H9 (cell line): ENCODE results near the gene ZNF564. TPM values are rescaled to one million over a fixed set of nuclear protein-coding genes. Genes with fewer than 3 reads are reported as not detected.

Experiments
- DNase-seq: peaks from one replicate; pipeline ENCODE4 v3.0.0-alpha.2; 2017
- H2AFZ ChIP-seq: one replicate; pipeline ENCODE4 v1.6.1; 2013; ENCODE audit warnings: mild to moderate bottlenecking, low read length, control low read depth, moderate library complexity
- H2AK5ac ChIP-seq: 2 replicates; pipeline ENCODE4 v1.6.1; 2013; ENCODE audit warnings: low read length, control low read depth, mixed read lengths; ENCODE audit not compliant: insufficient read length
- H2BK120ac ChIP-seq: one replicate; pipeline ENCODE4 v1.6.1; 2013; ENCODE audit warnings: low read depth, mild to moderate bottlenecking, low read length, control low read depth, inconsistent platforms; ENCODE audit not compliant: poor library complexity, severe bottlenecking
- H2BK12ac ChIP-seq: 2 replicates; pipeline ENCODE4 v1.6.1; 2013; ENCODE audit warnings: low read length, control low read depth, mixed read lengths, low read depth; ENCODE audit not compliant: insufficient read length
- H2BK15ac ChIP-seq: 2 replicates; pipeline ENCODE4 v1.6.1; 2013; ENCODE audit warnings: low read depth, low read length, control low read depth
- H2BK20ac ChIP-seq: one replicate; pipeline ENCODE4 v1.6.1; 2013; ENCODE audit warnings: low read depth, mild to moderate bottlenecking, low read length, control low read depth, inconsistent platforms; ENCODE audit not compliant: poor library complexity, severe bottlenecking
- H2BK5ac ChIP-seq: 2 replicates; pipeline ENCODE4 v1.6.1; 2013; ENCODE audit warnings: low read length, control low read depth, mixed read lengths; ENCODE audit not compliant: insufficient read length
- H3K14ac ChIP-seq: 2 replicates; pipeline ENCODE4 v1.6.1; 2013; ENCODE audit warnings: low read length, control low read depth; ENCODE audit not compliant: insufficient read depth
- H3K18ac ChIP-seq: 2 replicates; pipeline ENCODE4 v1.6.1; 2013; ENCODE audit warnings: low read depth, mild to moderate bottlenecking, mixed read lengths, low read length, control low read depth; ENCODE audit not compliant: insufficient read length
- H3K23ac ChIP-seq: 2 replicates; pipeline ENCODE4 v1.6.1; 2013; ENCODE audit warnings: low read length, control low read depth, mixed read lengths, low read depth; ENCODE audit not compliant: insufficient read length
- H3K23me2 ChIP-seq: 2 replicates; pipeline ENCODE4 v1.6.1; 2013; ENCODE audit warnings: low read depth, mild to moderate bottlenecking, mixed read lengths, low read length, control low read depth; ENCODE audit not compliant: insufficient read length, poor library complexity, severe bottlenecking
- H3K27ac ChIP-seq: 2 replicates; pipeline ENCODE4 v1.5.1; 2013; ENCODE audit warnings: low read length, control low read depth, mixed read lengths, low read depth; ENCODE audit not compliant: insufficient read length
- H3K27me3 ChIP-seq: 2 replicates; pipeline ENCODE4 v1.6.1; 2013; ENCODE audit warnings: low read length, control low read depth, inconsistent platforms; ENCODE audit not compliant: insufficient read depth
- H3K4ac ChIP-seq: 2 replicates; pipeline ENCODE4 v1.6.1; 2013; ENCODE audit warnings: low read depth, mild to moderate bottlenecking, control low read depth, inconsistent platforms, low read length, moderate library complexity
- H3K4me1 ChIP-seq: 2 replicates; pipeline ENCODE4 v1.6.1; 2013; ENCODE audit warnings: low read length, control low read depth, inconsistent platforms; ENCODE audit not compliant: insufficient read depth
- H3K4me2 ChIP-seq: 2 replicates; pipeline ENCODE4 v1.6.1; 2013; ENCODE audit warnings: low read length, control low read depth, mixed read lengths; ENCODE audit not compliant: insufficient read length, insufficient read depth
- H3K56ac ChIP-seq: 2 replicates; pipeline ENCODE4 v1.6.1; 2013; ENCODE audit warnings: low read depth, mild to moderate bottlenecking, mixed read lengths, low read length, control low read depth; ENCODE audit not compliant: insufficient read length
- H3K79me1 ChIP-seq: 2 replicates; pipeline ENCODE4 v1.6.1; 2013; ENCODE audit warnings: low read depth, mild to moderate bottlenecking, moderate library complexity, low read length, control low read depth, inconsistent platforms; ENCODE audit not compliant: insufficient read depth, poor library complexity, severe bottlenecking
- H3K79me2 ChIP-seq: 2 replicates; pipeline ENCODE4 v1.6.1; 2013; ENCODE audit warnings: low read length, control low read depth, inconsistent platforms; ENCODE audit not compliant: insufficient read depth
- H3K9ac ChIP-seq: 2 replicates; pipeline ENCODE4 v1.6.1; 2013; ENCODE audit warnings: low read length, control low read depth, mixed read lengths; ENCODE audit not compliant: insufficient read length; ENCODE audit errors: extremely low read depth
- H3K9me3 ChIP-seq: one replicate; pipeline ENCODE4 v1.6.1; 2013; ENCODE audit warnings: low read depth, low read length, inconsistent platforms; ENCODE audit not compliant: control insufficient read depth
- H3T11ph ChIP-seq: one replicate; pipeline ENCODE4 v1.6.1; 2013; ENCODE audit warnings: mild to moderate bottlenecking, low read length, control low read depth, inconsistent platforms
- H4K20me1 ChIP-seq: one replicate; pipeline ENCODE4 v1.6.1; 2013; ENCODE audit not compliant: control insufficient read depth, insufficient read length, insufficient read depth
- H4K5ac ChIP-seq: 2 replicates; pipeline ENCODE4 v1.6.1; 2013; ENCODE audit warnings: low read depth, mild to moderate bottlenecking, mixed read lengths, low read length, control low read depth; ENCODE audit not compliant: insufficient read length
- H4K8ac ChIP-seq: replicated peaks from 2 replicates; pipeline ENCODE4 v1.6.1; 2013; ENCODE audit warnings: low read length, control low read depth, mixed read lengths, low read depth; ENCODE audit not compliant: insufficient read length
- H4K91ac ChIP-seq: 2 replicates; pipeline ENCODE4 v1.6.1; 2013; ENCODE audit warnings: low read depth, mild to moderate bottlenecking, moderate library complexity, mixed read lengths, low read length, control low read depth; ENCODE audit not compliant: insufficient read length
- H3K27ac Mint-ChIP-seq, 3 experiments: 2 replicates in 2 of 3; 3 replicates in 1 of 3; pipeline ENCODE4 v1.8.0; 2020 to 2021; ENCODE audit warnings: mixed read lengths in 3 of 3, mild to moderate bottlenecking in 1 of 3, moderate library complexity in 1 of 3
- H3K27me3 Mint-ChIP-seq: 2 replicates; pipeline ENCODE4 v1.8.0; 2021; ENCODE audit warnings: low read depth, mild to moderate bottlenecking, moderate library complexity, mixed read lengths
- H3K36me3 Mint-ChIP-seq, 3 experiments: 2 replicates in 2 of 3; 3 replicates in 1 of 3; pipeline ENCODE4 v1.8.0; 2020 to 2021; ENCODE audit warnings: low read depth in 3 of 3, mixed read lengths in 3 of 3; ENCODE audit not compliant: insufficient read depth in 1 of 3
- H3K4me1 Mint-ChIP-seq, 2 experiments: 2 replicates each; pipeline ENCODE4 v1.8.0; 2020; ENCODE audit warnings: mixed read lengths in 2 of 2
- H3K4me3 Mint-ChIP-seq, 2 experiments: 2 replicates in 1 of 2; 3 replicates in 1 of 2; pipeline ENCODE4 v1.8.0; 2020 to 2021; ENCODE audit warnings: mild to moderate bottlenecking in 2 of 2, mixed read lengths in 2 of 2, moderate library complexity in 1 of 2
- H3K9me3 Mint-ChIP-seq, 2 experiments: 2 replicates in 1 of 2; 3 replicates in 1 of 2; pipeline ENCODE4 v1.8.0; 2020; ENCODE audit warnings: mild to moderate bottlenecking in 2 of 2, mixed read lengths in 2 of 2, moderate library complexity in 1 of 2
- WGBS: extraction: QIAGEN DNeasy Blood & Tissue Kit; methylation state at CpG from one replicate; pipeline ENCODE4 v1.1.7; 2013; ENCODE audit warnings: missing lambda C conversion rate, low lambda C conversion rate, mixed read lengths; ENCODE audit not compliant: insufficient read length; ENCODE audit errors: extremely low coverage; 5-methylcytosine and 5-hydroxymethylcytosine counted together
- total RNA-seq: library from RNA; stranded (reverse); gene quantifications from 2 replicates; pipeline ENCODE4 v1.2.1, GENCODE V29; 2021
- TF ChIP-seq, protein P1 (sequence below): fragments of 200-600 bp; sonication (generic); conservative IDR thresholded peaks from 3 replicates; pipeline ENCODE4 v1.8.0; 2021; ENCODE audit warnings: antibody characterized with exemption, mild to moderate bottlenecking

ZNF564 gene
- total RNA-seq, 1 experiment from 2014 or later, result 11.3 TPM

- no peak overlapping the region for H2BK5ac ChIP-seq
- H2BK12ac ChIP-seq, result no peak overlapping the region
- no peak overlapping the region for H3K9ac ChIP-seq
- no peak overlapping the region for H2BK120ac ChIP-seq
- no peaks in the 10 kb centered on the region for H3K79me1 ChIP-seq
- no peak overlapping the region for H4K5ac ChIP-seq
- H3K9me3 ChIP-seq, result no peaks in the 10 kb centered on the region
- no peak overlapping the region for H3K27ac ChIP-seq
- WGBS, result no CpG with 5 or more reads among the region's 4 CpGs
- no peak overlapping the region for H3K14ac ChIP-seq
- H3K23ac ChIP-seq, result no peak overlapping the region
- H3K23me2 ChIP-seq, result peaks cover 3% of the 10 kb centered on the region
- no peak overlapping the region for H2BK20ac ChIP-seq
- DNase-seq, result no peak
- no peak overlapping the region for H2AK5ac ChIP-seq
- H3K9me3 Mint-ChIP-seq, result peaks cover 2 to 5% of the 10 kb centered on the region in 2 experiments; a peak in 3 of 5 replicates
- no peak overlapping the region for H3K4ac ChIP-seq
- H3K4me2 ChIP-seq, result no peak overlapping the region
- TF ChIP-seq, protein P1, sequence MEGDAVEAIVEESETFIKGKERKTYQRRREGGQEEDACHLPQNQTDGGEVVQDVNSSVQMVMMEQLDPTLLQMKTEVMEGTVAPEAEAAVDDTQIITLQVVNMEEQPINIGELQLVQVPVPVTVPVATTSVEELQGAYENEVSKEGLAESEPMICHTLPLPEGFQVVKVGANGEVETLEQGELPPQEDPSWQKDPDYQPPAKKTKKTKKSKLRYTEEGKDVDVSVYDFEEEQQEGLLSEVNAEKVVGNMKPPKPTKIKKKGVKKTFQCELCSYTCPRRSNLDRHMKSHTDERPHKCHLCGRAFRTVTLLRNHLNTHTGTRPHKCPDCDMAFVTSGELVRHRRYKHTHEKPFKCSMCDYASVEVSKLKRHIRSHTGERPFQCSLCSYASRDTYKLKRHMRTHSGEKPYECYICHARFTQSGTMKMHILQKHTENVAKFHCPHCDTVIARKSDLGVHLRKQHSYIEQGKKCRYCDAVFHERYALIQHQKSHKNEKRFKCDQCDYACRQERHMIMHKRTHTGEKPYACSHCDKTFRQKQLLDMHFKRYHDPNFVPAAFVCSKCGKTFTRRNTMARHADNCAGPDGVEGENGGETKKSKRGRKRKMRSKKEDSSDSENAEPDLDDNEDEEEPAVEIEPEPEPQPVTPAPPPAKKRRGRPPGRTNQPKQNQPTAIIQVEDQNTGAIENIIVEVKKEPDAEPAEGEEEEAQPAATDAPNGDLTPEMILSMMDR, result no peak
- H3K4me1 Mint-ChIP-seq, result peaks cover 8% of the 10 kb centered on the region in 2 experiments
- no peak overlapping the region for H2AFZ ChIP-seq
- H3K36me3 Mint-ChIP-seq, result no peaks in the 10 kb centered on the region
- H4K91ac ChIP-seq, result no peak overlapping the region
- H4K8ac ChIP-seq, result no peak overlapping the region
- no peaks in the 10 kb centered on the region for H3K4me1 ChIP-seq
- no peaks in the 10 kb centered on the region for H4K20me1 ChIP-seq
- no peak overlapping the region for H3K56ac ChIP-seq
- H2BK15ac ChIP-seq, result no peak overlapping the region
- peaks cover 9% of the 10 kb centered on the region for H3K27me3 Mint-ChIP-seq
- H3K18ac ChIP-seq, result no peak overlapping the region
- no peak overlapping the region for H3T11ph ChIP-seq
- peak overlapping the region in 1 of 3 experiments; percentile 67; a peak in 1 of 7 replicates for H3K27ac Mint-ChIP-seq
- H3K79me2 ChIP-seq, result no peaks in the 10 kb centered on the region
- no peaks in the 10 kb centered on the region for H3K27me3 ChIP-seq
- 0 out of 5 replicates have a peak overlapping the region, but pooled peaks of 1 of the 2 experiments have one; percentile 25 for H3K4me3 Mint-ChIP-seq
These were observed 54.2 kb downstream of the ZNF564 start for GRCh38 chr19:12497032-12497431.
